GM12878 (cell line): Measurements from ENCODE around the gene WDR64. TPM values are rescaled to one million over a fixed set of nuclear protein-coding genes. Genes with fewer than 3 reads are reported as not detected.

ENCODE experiments used
- ATAC-seq: fragments of 200-7000 bp; cut with Tn5 transposase; 3 replicates; pipeline ENCODE4 v1.9.1; 2020; ENCODE audit warnings: mild to moderate bottlenecking, moderate library complexity
- BruUV-seq: library from RNA; stranded (reverse); fragments of 400-500 nt; replicated peaks from 2 replicates; lab custom pipeline; 2021; lab: Mats Ljungman, UMichigan
- CTCF ChIA-PET: fragments of 300-600 bp; sonication (Branson Sonifier 250); formaldehyde crosslinking; extraction: SDS; loops from one replicate; lab custom pipeline; 2021; ENCODE audit warnings: inconsistent platforms; lab: Yijun Ruan, JAX
- POLR2A ChIA-PET: fragments of 350-600 bp; formaldehyde crosslinking; extraction: SDS; loops from one replicate; lab custom pipeline; 2021; ENCODE audit warnings: inconsistent platforms; lab: Charles Lee
- RAD21 ChIA-PET: fragments of 300-600 bp; sonication (Branson Sonifier 250); formaldehyde crosslinking; loops from one replicate; lab custom pipeline; 2023; ENCODE audit warnings: antibody characterized with exemption; ENCODE audit not compliant: unreplicated experiment; lab: Charles Lee
- SMC1A ChIA-PET: fragments of 300-600 bp; sonication (Branson Sonifier 250); formaldehyde crosslinking; loops from one replicate; lab custom pipeline; 2023; ENCODE audit not compliant: unreplicated experiment, uncharacterized antibody; lab: Charles Lee
- DNase-seq: peaks from one replicate; pipeline ENCODE4 v3.0.0-alpha.2; 2011; ENCODE audit warnings: low read depth, low spot score
- FAIRE-seq: peaks from 3 replicates; lab custom pipeline; 2011; peaks lifted over from hg19 to GRCh38; lab: Jason Lieb, UNC
- H2AFZ ChIP-seq: 2 replicates; pipeline ENCODE4 v1.6.0; 2011; ENCODE audit warnings: low read depth, low read length, control low read depth; ENCODE audit not compliant: control insufficient read depth
- H3K27ac ChIP-seq: 2 replicates; pipeline ENCODE4 v1.5.1; 2011; ENCODE audit warnings: control low read depth; ENCODE audit not compliant: control insufficient read depth, insufficient read depth
- H3K27me3 ChIP-seq, 2 experiments: replicated peaks in 1 of 2; 2 replicates each; pipeline versions ENCODE4 v1.6.0 to v1.6.1; 2011; ENCODE audit warnings: low read length in 1 of 2; ENCODE audit not compliant: control insufficient read depth in 2 of 2, insufficient read depth in 2 of 2
- H3K36me3 ChIP-seq, 2 experiments: 2 replicates each; pipeline ENCODE4 v1.5.1; 2011; ENCODE audit warnings: low read length in 1 of 2; ENCODE audit not compliant: control insufficient read depth in 2 of 2, insufficient read depth in 2 of 2
- H3K4me1 ChIP-seq: 2 replicates; pipeline ENCODE4 v1.6.1; 2011; ENCODE audit warnings: mild to moderate bottlenecking, low read length, moderate library complexity, mixed read lengths; ENCODE audit not compliant: control insufficient read depth, insufficient read depth
- H3K4me2 ChIP-seq: 2 replicates; pipeline ENCODE4 v1.6.0; 2011; ENCODE audit warnings: control low read depth; ENCODE audit not compliant: control insufficient read depth, insufficient read depth
- H3K4me3 ChIP-seq: fragments of 200-600 bp; sonication (generic); 2 replicates; pipeline ENCODE4 v1.5.1; 2016
- H3K79me2 ChIP-seq: 2 replicates; pipeline ENCODE4 v1.6.0; 2011; ENCODE audit warnings: low read length; ENCODE audit not compliant: control insufficient read depth, insufficient read depth
- H3K9ac ChIP-seq: 2 replicates; pipeline ENCODE4 v1.8.0; 2011; ENCODE audit warnings: low read length, control low read depth, mixed read lengths; ENCODE audit not compliant: control insufficient read depth, insufficient read depth
- H3K9me3 ChIP-seq: replicated peaks from 3 replicates; pipeline ENCODE4 v1.5.1; 2011; ENCODE audit warnings: mild to moderate bottlenecking, low read length; ENCODE audit not compliant: control insufficient read depth, insufficient read depth
- H4K20me1 ChIP-seq: 2 replicates; pipeline ENCODE4 v1.6.0; 2011; ENCODE audit not compliant: control insufficient read depth, insufficient read depth
- BMI1 ChIP-seq: fragments of 450-650 bp; IDR thresholded peaks from 2 replicates; pipeline ENCODE4 v1.6.1; 2016; ENCODE audit warnings: mild to moderate bottlenecking, moderate library complexity, borderline replicate concordance
- CUX1 ChIP-seq: IDR thresholded peaks from 2 replicates; pipeline ENCODE4 v1.6.1; 2012; ENCODE audit warnings: improper control_type of control experiment, low read depth, low read length; ENCODE audit not compliant: insufficient replicate concordance
- DPF2 ChIP-seq: fragments of 450-650 bp; IDR thresholded peaks from 2 replicates; pipeline ENCODE4 v1.6.1; 2017; ENCODE audit warnings: mild to moderate bottlenecking
- ETV6 ChIP-seq, 2 experiments: fragments of 450-650 bp in 1 of 2; IDR thresholded peaks in 1 of 2; conservative IDR thresholded peaks in 1 of 2; 2 replicates each; pipeline ENCODE4 v1.6.1; 2014; ENCODE audit warnings: antibody characterized with exemption in 1 of 2, borderline replicate concordance in 1 of 2, low read depth in 1 of 2, mild to moderate bottlenecking in 1 of 2, moderate library complexity in 1 of 2
- IRF3 ChIP-seq: fragments of 450-650 bp; IDR thresholded peaks from 2 replicates; pipeline ENCODE4 v1.6.1; 2014; ENCODE audit warnings: mild to moderate bottlenecking
- KDM1A ChIP-seq: fragments of 200-600 bp; sonication (generic); IDR thresholded peaks from 2 replicates; pipeline ENCODE4 v1.6.1; 2016; ENCODE audit warnings: borderline replicate concordance
- NFIC ChIP-seq: IDR thresholded peaks from 2 replicates; pipeline ENCODE4 v1.6.1; 2012; ENCODE audit warnings: low read depth, mild to moderate bottlenecking, inconsistent platforms, low read length, moderate library complexity
- NR2C2 ChIP-seq: IDR thresholded peaks from 2 replicates; pipeline ENCODE4 v1.6.1; 2011; ENCODE audit warnings: borderline replicate concordance, low read depth; ENCODE audit not compliant: control insufficient read depth, insufficient read length
- PAX5 ChIP-seq: IDR thresholded peaks from 2 replicates; pipeline ENCODE4 v1.6.1; 2011; ENCODE audit warnings: low read depth, low read length, borderline replicate concordance
- POU2F2 ChIP-seq: IDR thresholded peaks from 3 replicates; pipeline ENCODE4 v1.6.1; 2011; ENCODE audit warnings: low read depth, mild to moderate bottlenecking, low read length, borderline replicate concordance
- SMARCA5 ChIP-seq: fragments of 450-650 bp; IDR thresholded peaks from 2 replicates; pipeline ENCODE4 v1.6.1; 2017; ENCODE audit warnings: mild to moderate bottlenecking
- SP1 ChIP-seq: IDR thresholded peaks from one replicate; pipeline ENCODE4 v1.6.1; 2011; ENCODE audit warnings: low read depth, low read length
- ZNF384 ChIP-seq: IDR thresholded peaks from 2 replicates; pipeline ENCODE4 v1.6.1; 2012; ENCODE audit warnings: low read depth, mild to moderate bottlenecking, low read length, improper control_type of control experiment, borderline replicate concordance
- ZNF687 ChIP-seq: fragments of 450-650 bp; IDR thresholded peaks from 2 replicates; pipeline ENCODE4 v1.6.1; 2017; ENCODE audit warnings: mild to moderate bottlenecking, moderate library complexity
- in situ Hi-C: fragments of 300-500 bp; cut with MboI; formaldehyde crosslinking; loops from 9 replicates; pipeline ENCODE4 v1.14.3; 2018; ENCODE audit warnings: mixed read lengths
- intact Hi-C: fragments of 100-400 bp; cut with micrococcal nuclease; formaldehyde crosslinking; loops from one replicate; pipeline ENCODE4 v1.14.2; 2022; ENCODE audit not compliant: unreplicated experiment
- polyA plus RNA-seq, 11 experiments: library from polyadenylated mRNA; depleted of rRNA in 4 of 11; unstranded in 6 of 11; stranded (reverse) in 5 of 11; fragments of >200 nt; fragmentation: Nextera tagmentation in 4 of 11; fragmentation: Illumina TruSeq in 1 of 11; extraction: Ambion mirVana in 4 of 11; extraction: Trizol in 1 of 11; gene quantifications; 1 replicate in 1 of 11; 2 replicates in 10 of 11; pipeline versions ENCODE4 v1.2.1 to v1.2.3, GENCODE V29; 2011 to 2016; ENCODE audit warnings: inconsistent platforms in 2 of 11, missing spikeins in 2 of 11, low read depth in 1 of 11
- total RNA-seq, 4 experiments: library from RNA; depleted of rRNA in 3 of 4; stranded (reverse); fragments of >200 nt in 3 of 4; fragmentation: Illumina TruSeq in 1 of 4; extraction: Trizol in 1 of 4; gene quantifications; 2 replicates each; pipeline versions ENCODE4 v1.2.1 to v1.2.3, GENCODE V29; 2013 to 2021
- TF ChIP-seq, protein P1 (sequence below): IDR thresholded peaks from 2 replicates; pipeline ENCODE4 v1.6.1; 2012; ENCODE audit warnings: low read depth, low read length, improper control_type of control experiment

The WDR64 gene
- total and polyA plus RNA-seq, 10 of the 15 experiments (the other 5 are each of a cell fraction or from before 2014, with no cell fraction given), result 0.01 TPM; not detected in 9

GRCh38 chr1:241829468-241829867 is 177.4 kb downstream of the WDR64 start:
- no peak for DNase-seq
- in situ Hi-C loops, result no loop called here
- ATAC-seq, result no peak
- BruUV-seq, result no TSS peak
- no peaks in the 10 kb centered on the region for H3K4me1 ChIP-seq
- no peak overlapping the region for H3K9ac ChIP-seq
- H3K4me2 ChIP-seq, result no peak overlapping the region
- FAIRE-seq, result no peak
- H3K79me2 ChIP-seq, result no peaks in the 10 kb centered on the region
- H3K4me3 ChIP-seq, result no peak overlapping the region
- no peaks in the 10 kb centered on the region for H3K27me3 ChIP-seq
- RAD21 ChIA-PET, result no interaction called here
- H2AFZ ChIP-seq, result no peak overlapping the region
- H3K27ac ChIP-seq, result no peak overlapping the region
- intact Hi-C loops, result no loop called here
- no peaks in the 10 kb centered on the region for H4K20me1 ChIP-seq
- CTCF ChIA-PET, result no interaction called here
- POLR2A ChIA-PET, result no interaction called here
- H3K9me3 ChIP-seq, result no peaks in the 10 kb centered on the region
- SMC1A ChIA-PET, result no interaction called here
- H3K36me3 ChIP-seq, result no peaks in the 10 kb centered on the region
- TF ChIP-seq SP1 (no peak), ETV6 (conservative IDR thresholded peaks at IDR 0.05 in 1 of 2, IDR thresholded peaks at IDR 0.05 in 1 of 2; ENCODE audit: borderline replicate concordance in 1 of 2, low read depth in 1 of 2) (no peak), DPF2 (no peak), NFIC (no peak), BMI1 (no peak), POU2F2 (no peak), ZNF384 (no peak), IRF3 (no peak), KDM1A (no peak), SMARCA5 (no peak), CUX1 (no peak), ZNF687 (no peak), NR2C2 (no peak), PAX5 (no peak)
- TF ChIP-seq, protein P1, sequence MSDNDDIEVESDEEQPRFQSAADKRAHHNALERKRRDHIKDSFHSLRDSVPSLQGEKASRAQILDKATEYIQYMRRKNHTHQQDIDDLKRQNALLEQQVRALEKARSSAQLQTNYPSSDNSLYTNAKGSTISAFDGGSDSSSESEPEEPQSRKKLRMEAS, result no peak
